OCI-LY1 (cell line): ENCODE results near the gene TTYH3.

Experiments
- H2AFZ ChIP-seq: fragments of 200-600 bp; sonication (generic), shearing (Covaris generic); 2 replicates; pipeline ENCODE4 v1.6.0; 2014; ENCODE audit warnings: antibody characterized with exemption, mild to moderate bottlenecking, low read length
- H3F3A ChIP-seq: fragments of 200-600 bp; sonication (generic), shearing (Covaris generic); 2 replicates; pipeline ENCODE4 v1.6.0; 2014; ENCODE audit warnings: mild to moderate bottlenecking, antibody characterized with exemption, low read length, moderate library complexity; ENCODE audit not compliant: insufficient read depth
- H3K27ac ChIP-seq: fragments of 200-600 bp; sonication (generic); 2 replicates; pipeline ENCODE4 v1.5.1; 2014; ENCODE audit warnings: low read length, mixed run types, mild to moderate bottlenecking, low read depth; ENCODE audit not compliant: poor library complexity, severe bottlenecking
- H3K27me3 ChIP-seq: fragments of 200-600 bp; sonication (generic); 2 replicates; pipeline ENCODE4 v1.6.0; 2014; ENCODE audit warnings: antibody characterized with exemption, mild to moderate bottlenecking, low read length, moderate library complexity; ENCODE audit not compliant: insufficient read depth
- H3K36me3 ChIP-seq: fragments of 200-600 bp; sonication (generic); 2 replicates; pipeline ENCODE4 v1.6.1; 2014; ENCODE audit warnings: mild to moderate bottlenecking, antibody characterized with exemption, low read length, moderate library complexity, mixed read lengths; ENCODE audit not compliant: insufficient read depth
- H3K4me1 ChIP-seq: fragments of 200-600 bp; sonication (generic); 2 replicates; pipeline ENCODE4 v1.5.1; 2014; ENCODE audit warnings: mild to moderate bottlenecking, low read length, moderate library complexity; ENCODE audit not compliant: insufficient read depth, severe bottlenecking
- H3K4me2 ChIP-seq: fragments of 200-600 bp; sonication (generic), shearing (Covaris generic); 2 replicates; pipeline ENCODE4 v1.6.1; 2014; ENCODE audit warnings: low read length
- H3K4me3 ChIP-seq: fragments of 200-600 bp; sonication (generic); 2 replicates; pipeline ENCODE4 v1.5.1; 2014; ENCODE audit warnings: low read length, low read depth, mild to moderate bottlenecking, mixed read lengths; ENCODE audit not compliant: poor library complexity, severe bottlenecking
- H3K79me2 ChIP-seq: fragments of 200-600 bp; shearing (Covaris generic); 2 replicates; pipeline ENCODE4 v1.6.1; 2016; ENCODE audit warnings: mixed run types, low read length, mixed read lengths; ENCODE audit not compliant: insufficient read depth
- H3K9ac ChIP-seq: fragments of 200-600 bp; sonication (generic), shearing (Covaris generic); 2 replicates; pipeline ENCODE4 v1.6.1; 2014; ENCODE audit warnings: mild to moderate bottlenecking, low read length, mixed read lengths
- H3K9me2 ChIP-seq: fragments of 200-600 bp; sonication (generic), shearing (Covaris generic); 2 replicates; pipeline ENCODE4 v1.6.1; 2014; ENCODE audit warnings: low read depth, mild to moderate bottlenecking, low read length, mixed read lengths
- H3K9me3 ChIP-seq: fragments of 200-600 bp; shearing (Covaris generic); 2 replicates; pipeline ENCODE4 v1.6.1; 2014; ENCODE audit warnings: low read length, mixed read lengths
- H4K20me1 ChIP-seq: fragments of 200-600 bp; sonication (generic), shearing (Covaris generic); 2 replicates; pipeline ENCODE4 v1.6.0; 2016; ENCODE audit warnings: mild to moderate bottlenecking, low read length; ENCODE audit not compliant: insufficient read depth
- EZH2 ChIP-seq: fragments of 200-600 bp; sonication (generic), shearing (Covaris generic); IDR thresholded peaks from 2 replicates; pipeline ENCODE4 v1.8.0; 2017; ENCODE audit warnings: borderline replicate concordance, mixed run types, mild to moderate bottlenecking, antibody characterized with exemption, low read length, moderate library complexity, mixed read lengths
- TF ChIP-seq, protein P1 (sequence below): fragments of 200-600 bp; sonication (generic), shearing (Covaris generic); IDR thresholded peaks from 2 replicates; pipeline ENCODE4 v1.5.1; 2017; ENCODE audit warnings: mild to moderate bottlenecking, antibody characterized with exemption, low read length, moderate library complexity, mixed read lengths

TTYH3 gene

GRCh38 chr7:2660359-2661095, 28.7 kb downstream of the TTYH3 start:
- TF ChIP-seq, protein P1, sequence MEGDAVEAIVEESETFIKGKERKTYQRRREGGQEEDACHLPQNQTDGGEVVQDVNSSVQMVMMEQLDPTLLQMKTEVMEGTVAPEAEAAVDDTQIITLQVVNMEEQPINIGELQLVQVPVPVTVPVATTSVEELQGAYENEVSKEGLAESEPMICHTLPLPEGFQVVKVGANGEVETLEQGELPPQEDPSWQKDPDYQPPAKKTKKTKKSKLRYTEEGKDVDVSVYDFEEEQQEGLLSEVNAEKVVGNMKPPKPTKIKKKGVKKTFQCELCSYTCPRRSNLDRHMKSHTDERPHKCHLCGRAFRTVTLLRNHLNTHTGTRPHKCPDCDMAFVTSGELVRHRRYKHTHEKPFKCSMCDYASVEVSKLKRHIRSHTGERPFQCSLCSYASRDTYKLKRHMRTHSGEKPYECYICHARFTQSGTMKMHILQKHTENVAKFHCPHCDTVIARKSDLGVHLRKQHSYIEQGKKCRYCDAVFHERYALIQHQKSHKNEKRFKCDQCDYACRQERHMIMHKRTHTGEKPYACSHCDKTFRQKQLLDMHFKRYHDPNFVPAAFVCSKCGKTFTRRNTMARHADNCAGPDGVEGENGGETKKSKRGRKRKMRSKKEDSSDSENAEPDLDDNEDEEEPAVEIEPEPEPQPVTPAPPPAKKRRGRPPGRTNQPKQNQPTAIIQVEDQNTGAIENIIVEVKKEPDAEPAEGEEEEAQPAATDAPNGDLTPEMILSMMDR, result peak; percentile 50
- TF ChIP-seq EZH2, result no peak
- Histone ChIP-seq H3K9me3 (no peaks in the 10 kb centered on the region), H3K36me3 (no peaks in the 10 kb centered on the region), H3K9ac (no peak overlapping the region), H3K27ac (no peak overlapping the region), H3K4me2 (no peak overlapping the region), H3F3A (no peaks in the 10 kb centered on the region), H4K20me1 (no peaks in the 10 kb centered on the region), H3K27me3 (no peaks in the 10 kb centered on the region), H3K9me2 (no peaks in the 10 kb centered on the region), H3K4me1 (no peaks in the 10 kb centered on the region), H3K79me2 (no peaks in the 10 kb centered on the region), H3K4me3 (no peak overlapping the region), H2AFZ (no peak overlapping the region)

- no peaks in the 10 kb centered on the region for H3F3A ChIP-seq
- no peaks in the 10 kb centered on the region for H3K36me3 ChIP-seq
- TF ChIP-seq EZH2, result no peak
- TF ChIP-seq, protein P1, result no peak
- H3K9me2 ChIP-seq, result no peaks in the 10 kb centered on the region
- no peak overlapping the region for H2AFZ ChIP-seq
- H3K9ac ChIP-seq, result no peak overlapping the region
- no peaks in the 10 kb centered on the region for H4K20me1 ChIP-seq
- no peak overlapping the region for H3K4me2 ChIP-seq
- no peaks in the 10 kb centered on the region for H3K4me1 ChIP-seq
- H3K27ac ChIP-seq, result no peak overlapping the region
- H3K4me3 ChIP-seq, result no peak overlapping the region
- no peaks in the 10 kb centered on the region for H3K9me3 ChIP-seq
- no peaks in the 10 kb centered on the region for H3K79me2 ChIP-seq
- no peaks in the 10 kb centered on the region for H3K27me3 ChIP-seq
Observed at GRCh38 chr7:2661096-2661449, 29.3 kb downstream of the TTYH3 start.

GRCh38 chr7:2661602-2662272, 30.0 kb downstream of the TTYH3 start:
- Histone ChIP-seq H3K9me2 (no peaks in the 10 kb centered on the region), H3K27me3 (no peaks in the 10 kb centered on the region), H3K9ac (no peak overlapping the region), H2AFZ (no peak overlapping the region), H3K4me2 (no peak overlapping the region), H3K4me3 (no peak overlapping the region), H3K79me2 (no peaks in the 10 kb centered on the region), H3K36me3 (no peaks in the 10 kb centered on the region), H3K27ac (no peak overlapping the region), H4K20me1 (no peaks in the 10 kb centered on the region), H3K4me1 (no peaks in the 10 kb centered on the region), H3F3A (no peaks in the 10 kb centered on the region), H3K9me3 (no peaks in the 10 kb centered on the region)
- TF ChIP-seq EZH2, result no peak
- TF ChIP-seq, protein P1, result no peak
